ENCODE data around the gene CHRNB1.

CHRNB1 gene

DNA sequence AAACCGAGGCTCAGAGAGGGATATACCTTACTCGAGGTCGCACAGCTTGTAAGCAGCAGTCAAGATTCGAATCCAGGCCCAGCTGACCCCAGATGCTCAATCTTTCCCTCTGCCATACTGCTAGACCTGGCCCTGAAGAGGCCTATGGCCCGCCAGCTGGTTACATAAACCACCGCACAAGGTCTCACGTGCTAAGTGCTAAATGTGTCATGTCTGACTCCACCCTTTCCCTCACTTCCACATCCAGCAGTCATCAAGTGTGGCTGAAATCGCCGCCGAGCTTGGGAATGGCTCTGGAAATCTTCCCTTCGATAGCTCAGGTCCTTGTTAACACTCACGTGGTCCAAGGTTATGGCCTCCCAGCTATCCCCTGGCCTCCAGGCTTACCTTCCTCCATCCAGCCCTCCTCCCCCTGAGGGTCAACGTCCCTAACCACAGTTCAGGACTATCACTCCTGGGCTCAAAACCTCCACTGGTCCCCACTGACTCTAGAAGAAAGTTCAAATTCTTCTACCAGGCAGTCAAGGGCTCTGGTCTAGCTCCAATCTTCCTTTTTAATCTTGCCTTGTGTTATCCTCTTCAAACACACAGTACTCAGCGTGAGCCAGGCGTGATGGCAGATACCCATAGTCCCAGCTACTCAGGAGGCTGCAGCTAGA is 31.0 kb downstream of the CHRNB1 start:
- TF ChIP-seq, protein P1, sequence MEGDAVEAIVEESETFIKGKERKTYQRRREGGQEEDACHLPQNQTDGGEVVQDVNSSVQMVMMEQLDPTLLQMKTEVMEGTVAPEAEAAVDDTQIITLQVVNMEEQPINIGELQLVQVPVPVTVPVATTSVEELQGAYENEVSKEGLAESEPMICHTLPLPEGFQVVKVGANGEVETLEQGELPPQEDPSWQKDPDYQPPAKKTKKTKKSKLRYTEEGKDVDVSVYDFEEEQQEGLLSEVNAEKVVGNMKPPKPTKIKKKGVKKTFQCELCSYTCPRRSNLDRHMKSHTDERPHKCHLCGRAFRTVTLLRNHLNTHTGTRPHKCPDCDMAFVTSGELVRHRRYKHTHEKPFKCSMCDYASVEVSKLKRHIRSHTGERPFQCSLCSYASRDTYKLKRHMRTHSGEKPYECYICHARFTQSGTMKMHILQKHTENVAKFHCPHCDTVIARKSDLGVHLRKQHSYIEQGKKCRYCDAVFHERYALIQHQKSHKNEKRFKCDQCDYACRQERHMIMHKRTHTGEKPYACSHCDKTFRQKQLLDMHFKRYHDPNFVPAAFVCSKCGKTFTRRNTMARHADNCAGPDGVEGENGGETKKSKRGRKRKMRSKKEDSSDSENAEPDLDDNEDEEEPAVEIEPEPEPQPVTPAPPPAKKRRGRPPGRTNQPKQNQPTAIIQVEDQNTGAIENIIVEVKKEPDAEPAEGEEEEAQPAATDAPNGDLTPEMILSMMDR (IDR thresholded peaks at IDR 0.05; ENCODE audit: control insufficient read depth, extremely low read depth, insufficient read depth), result no peak
- H3K4me3 ChIP-seq (ENCODE audit: low read depth, low read length), result no peak overlapping the region
- DNase-seq (ENCODE audit: low read depth), result no peak

DNA sequence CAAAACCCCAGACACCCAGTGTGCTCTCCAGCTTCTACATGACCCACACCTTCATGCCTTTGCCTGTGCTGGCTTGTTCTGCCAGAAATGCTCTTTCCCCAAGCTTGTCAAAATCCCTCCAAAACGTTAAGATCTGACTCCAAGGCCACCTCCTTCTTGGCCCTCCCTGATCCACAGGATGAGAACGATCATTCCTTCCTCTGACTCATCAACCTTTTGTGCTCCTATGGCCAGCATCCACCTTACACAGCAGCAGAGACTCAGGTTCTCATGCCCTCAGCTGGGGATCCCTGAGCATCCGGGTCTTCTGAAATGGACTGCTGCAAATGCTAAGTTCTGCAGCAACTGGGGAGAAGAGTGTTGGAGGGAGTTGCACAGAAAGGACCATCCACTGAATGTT is 31.6 kb downstream of the CHRNB1 start:
- TF ChIP-seq, protein P1 (IDR thresholded peaks at IDR 0.05; ENCODE audit: control insufficient read depth, extremely low read depth, insufficient read depth), result no peak
- no peak overlapping the region for H3K4me3 ChIP-seq (ENCODE audit: low read depth, low read length)
- no peak for DNase-seq (ENCODE audit: low read depth)

DNA sequence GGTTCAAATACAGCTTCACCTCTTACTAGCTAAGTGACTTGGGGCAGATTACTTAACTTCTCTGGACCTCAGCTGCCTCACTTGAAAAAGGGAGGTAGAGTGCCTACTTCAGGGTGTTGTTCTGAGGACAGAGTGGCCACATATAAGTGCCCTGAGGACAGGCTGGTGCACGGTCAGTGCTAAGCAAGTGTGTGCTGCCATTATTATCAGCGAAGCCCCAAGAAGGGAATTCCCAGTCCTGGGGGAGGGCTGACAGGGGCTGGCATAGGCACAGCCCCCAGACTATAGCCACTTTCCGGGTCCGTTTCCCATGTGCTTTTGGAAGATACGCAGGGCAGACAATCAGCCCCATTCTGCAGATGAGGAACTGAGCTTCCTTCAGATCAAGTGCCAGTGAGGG is 32.1 kb downstream of the CHRNB1 start:
- H3K4me3 ChIP-seq (ENCODE audit: low read depth, low read length), result no peak overlapping the region
- DNase-seq (ENCODE audit: low read depth), result no peak
- TF ChIP-seq, protein P1 (IDR thresholded peaks at IDR 0.05; ENCODE audit: control insufficient read depth, extremely low read depth, insufficient read depth), result no peak

DNA sequence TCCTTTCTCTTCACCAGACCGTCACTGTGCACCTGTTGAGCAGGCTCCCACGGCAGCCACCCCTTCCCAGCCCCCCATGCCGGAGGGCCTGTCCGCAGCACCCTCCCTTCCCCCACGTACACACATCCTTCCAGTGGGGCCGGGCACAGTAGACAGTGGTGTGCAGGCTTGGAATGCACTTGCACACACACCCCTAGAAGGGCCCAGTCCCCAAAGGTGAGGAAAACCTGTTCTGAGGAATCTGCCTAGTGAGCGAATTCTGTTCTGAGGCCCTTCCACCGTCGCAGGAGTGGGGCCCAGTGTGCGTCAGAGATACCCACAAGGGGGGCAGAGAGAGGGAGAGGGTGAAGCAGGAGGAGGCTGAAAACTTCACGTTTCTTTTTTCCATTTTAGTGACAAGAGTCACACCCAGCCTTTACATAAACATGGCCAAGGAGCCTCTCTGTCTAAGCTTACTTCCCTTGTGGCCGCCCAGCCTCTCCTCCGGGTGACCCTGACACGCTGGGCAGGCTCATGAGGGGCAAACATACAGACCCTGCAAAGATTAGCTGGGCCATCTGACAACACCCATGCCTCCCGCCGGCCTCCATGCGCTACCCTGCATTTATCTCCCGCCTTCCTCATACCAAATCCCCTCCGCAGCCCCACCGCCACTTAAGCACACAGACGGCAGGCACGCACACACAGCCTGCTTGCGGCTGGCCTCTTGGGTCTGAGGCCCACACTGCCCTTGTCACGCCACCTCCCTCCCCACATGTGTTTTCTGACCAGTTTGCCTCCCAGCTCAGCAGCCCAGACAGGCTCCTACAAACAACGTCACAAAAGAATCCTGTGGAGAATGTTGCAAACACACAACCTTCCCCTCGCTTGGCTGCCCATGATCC is 32.8 kb downstream of the CHRNB1 start:
- DNase-seq (ENCODE audit: low read depth), result no peak
- H3K4me3 ChIP-seq (ENCODE audit: low read depth, low read length), result no peak overlapping the region

DNA sequence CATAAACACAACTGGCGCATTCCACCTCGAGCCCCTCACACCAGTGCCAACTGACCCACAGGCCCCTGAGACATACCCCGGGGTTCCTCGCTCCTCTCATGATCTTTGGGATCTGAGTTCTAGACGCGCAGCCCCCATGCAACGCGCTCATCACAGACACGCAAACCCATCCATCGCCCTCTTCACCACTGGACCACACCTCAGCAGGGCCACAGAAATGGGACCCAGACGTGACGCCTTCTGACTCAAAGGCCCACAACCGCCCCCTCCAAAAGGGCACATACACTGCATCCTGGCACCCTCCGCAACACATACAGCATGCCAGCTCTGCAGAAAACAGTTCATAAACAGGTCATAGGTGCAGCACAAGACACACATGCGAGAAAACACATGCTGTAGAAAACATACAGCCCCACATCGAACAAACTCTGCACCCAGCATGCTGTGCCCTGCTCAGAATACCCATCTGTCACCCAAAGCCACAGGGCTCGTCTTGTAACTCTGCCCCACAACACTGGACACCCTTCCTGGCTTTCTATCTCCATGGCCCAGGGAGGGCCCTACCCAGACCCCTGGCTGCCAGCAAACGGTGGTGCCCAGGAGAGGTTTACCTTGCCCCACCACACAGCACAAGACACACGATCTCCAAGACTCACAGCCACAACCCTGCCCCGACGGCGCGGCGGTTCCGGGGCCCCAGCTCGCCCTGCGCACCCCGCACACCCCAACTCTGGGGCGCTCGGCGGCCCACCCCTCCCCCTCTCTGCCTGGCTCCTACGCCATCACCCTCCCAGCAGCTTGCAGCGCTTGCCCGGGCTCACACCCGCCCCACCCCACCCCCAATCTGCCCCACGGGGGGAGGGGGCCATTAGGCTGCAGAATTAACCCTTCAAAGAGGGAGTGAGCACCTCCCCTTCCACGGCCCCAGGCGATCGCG is 33.7 kb downstream of the CHRNB1 start:
- TF ChIP-seq, protein P1 (IDR thresholded peaks at IDR 0.05; ENCODE audit: control insufficient read depth, extremely low read depth, insufficient read depth), result no peak
- peak overlapping the region; percentile 60 for H3K4me3 ChIP-seq (ENCODE audit: low read depth, low read length)
- no peak for DNase-seq (ENCODE audit: low read depth)

More for the DNA sequence above, 32.8 kb downstream of the CHRNB1 start:
- TF ChIP-seq, protein P1 (IDR thresholded peaks at IDR 0.05; ENCODE audit: control insufficient read depth, extremely low read depth, insufficient read depth), result no peak

DNA sequence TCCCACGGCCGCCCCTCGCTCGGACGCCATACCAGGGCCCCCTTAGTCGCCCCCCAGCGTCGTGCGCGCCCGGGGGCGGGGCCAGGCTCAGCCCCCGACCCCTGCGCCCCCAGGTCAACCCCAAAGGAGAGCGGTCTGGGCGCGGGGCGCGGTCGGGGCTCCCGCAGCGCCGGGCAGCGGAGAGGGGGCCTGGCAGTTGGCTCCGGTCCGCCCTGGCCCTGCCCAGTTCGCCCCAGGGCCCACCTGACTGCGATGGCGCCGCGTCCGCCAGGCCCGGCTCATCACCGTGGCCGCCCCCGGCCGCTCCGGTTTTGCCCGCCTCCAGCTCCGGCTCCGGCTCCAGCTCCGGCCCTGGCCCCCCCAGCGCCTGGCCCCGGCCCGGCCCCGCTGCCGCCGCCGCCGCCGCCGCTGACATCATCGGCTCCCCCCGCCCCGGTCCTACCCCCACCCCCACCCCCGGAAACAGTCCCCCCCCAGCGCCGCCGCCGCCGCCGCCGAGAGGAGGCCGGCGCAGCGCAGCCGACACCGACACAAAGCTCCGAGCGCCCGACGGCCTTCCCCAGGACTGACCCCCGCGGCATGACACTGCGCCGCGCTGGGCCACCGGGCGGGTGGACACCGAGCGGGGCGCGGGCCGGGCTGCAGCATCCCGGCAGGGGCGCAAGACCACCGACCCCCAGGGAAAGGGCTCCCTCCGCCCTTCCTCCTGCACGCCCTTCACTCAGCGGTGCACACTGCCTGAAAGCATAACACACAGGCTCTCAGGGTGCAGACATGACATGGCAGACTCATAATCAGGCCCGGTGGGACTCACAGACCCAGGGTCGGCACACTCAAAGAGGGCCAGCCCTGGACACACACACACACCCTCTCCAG is 34.6 kb downstream of the CHRNB1 start, which contains the start of gene ZBTB4:
Gene ZBTB4, minus strand, starts transcription at position 419 of the 876 bp plus-strand sequence. CDS start 12,830 bp downstream, outside the sequence.
- DNase-seq (ENCODE audit: low read depth), result no peak
- TF ChIP-seq, protein P1 (IDR thresholded peaks at IDR 0.05; ENCODE audit: control insufficient read depth, extremely low read depth, insufficient read depth), result no peak
- H3K4me3 ChIP-seq (ENCODE audit: low read depth, low read length), result peak within 1 kb of the TSS; percentile 60

All from LNCaP clone FGC (cell line).